ENCODE results near the gene NDST1.
"Not testable (repeated sequence)": the region's sequence is repeated elsewhere in the genome, so short reads cannot be mapped to it uniquely, and the experiment has no call there.

The NDST1 gene

GRCh38 chr5:150507474-150508276, at the start of gene NDST1:
Gene NDST1 (plus strand): TSS chr5:150508131. CDS start chr5:150521255, 13,124 bp downstream.
- no peak for DNase-seq

- peak; percentile 75 for DNase-seq
These were observed 49.0 kb upstream of the NDST1 start for GRCh38 chr5:150458802-150459557.

GRCh38 chr5:150460781-150461180, 47.1 kb upstream of the NDST1 start:
- no peak for DNase-seq

GRCh38 chr5:150461231-150461630, 46.7 kb upstream of the NDST1 start:
- peak; percentile 82 for DNase-seq

- DNase-seq: no peak
These were observed 43.3 kb upstream of the NDST1 start for GRCh38 chr5:150464554-150465012.

- DNase-seq: no peak
These were observed 42.0 kb upstream of the NDST1 start for GRCh38 chr5:150465927-150466326.

GRCh38 chr5:150468206-150468605, 39.7 kb upstream of the NDST1 start:
- DNase-seq: no peak

GRCh38 chr5:150469718-150470469, 38.0 kb upstream of the NDST1 start:
- DNase-seq: no peak

- no peak for DNase-seq
These were observed 34.1 kb upstream of the NDST1 start for GRCh38 chr5:150473673-150474358.

- DNase-seq: not testable (repeated sequence)
These were observed 31.4 kb upstream of the NDST1 start for GRCh38 chr5:150476568-150476967.

GRCh38 chr5:150479416-150479815, 28.5 kb upstream of the NDST1 start:
- no peak for DNase-seq

GRCh38 chr5:150481708-150481965, 26.3 kb upstream of the NDST1 start:
- DNase-seq: no peak

- no peak for DNase-seq
These were observed 25.9 kb upstream of the NDST1 start for GRCh38 chr5:150481972-150482406.

GRCh38 chr5:150484964-150485692, 22.8 kb upstream of the NDST1 start:
- no peak for DNase-seq

- peak; percentile 37 for DNase-seq
These were observed 22.1 kb upstream of the NDST1 start for GRCh38 chr5:150485693-150486401.

- peak; percentile 76 for DNase-seq
These were observed 21.3 kb upstream of the NDST1 start for GRCh38 chr5:150486402-150487198.

- peak; percentile 69 for DNase-seq
These were observed 20.5 kb upstream of the NDST1 start for GRCh38 chr5:150487199-150488061.

- no peak for DNase-seq
These were observed 19.2 kb upstream of the NDST1 start for GRCh38 chr5:150488519-150489359.

Measured in RPMI8226 (cell line).